ENCODE measurements around the gene NUP107.
A peak's percentile ranks its signal among the peaks of the same experiment; 100 is the strongest.

Gene NUP107

GRCh38 chr12:68776976-68777610 is 90.3 kb downstream of the NUP107 start:
- DNase-seq = no peak

- DNase-seq = no peak
Measured at GRCh38 chr12:68779280-68779679, 92.5 kb downstream of the NUP107 start.

GRCh38 chr12:68780731-68781130 is 94.0 kb downstream of the NUP107 start:
- DNase-seq = no peak

- DNase-seq = no peak
Measured at GRCh38 chr12:68781728-68782127, 95.0 kb downstream of the NUP107 start.

GRCh38 chr12:68784015-68784414 is 97.2 kb downstream of the NUP107 start:
- DNase-seq = no peak

- no peak for DNase-seq
Measured at GRCh38 chr12:68785358-68785757, 98.6 kb downstream of the NUP107 start.

- no peak for DNase-seq
Measured at GRCh38 chr12:68785823-68786222, 99.0 kb downstream of the NUP107 start.

GRCh38 chr12:68786929-68787328 is 100.2 kb downstream of the NUP107 start:
- DNase-seq = peak; percentile 4

GRCh38 chr12:68788554-68789143 is 101.9 kb downstream of the NUP107 start:
- DNase-seq = no peak

GRCh38 chr12:68789144-68789878 is 102.5 kb downstream of the NUP107 start:
- no peak for DNase-seq

GRCh38 chr12:68790081-68790951 is 103.5 kb downstream of the NUP107 start:
- no peak for DNase-seq

- no peak for DNase-seq
Measured at GRCh38 chr12:68790952-68791234, 104.1 kb downstream of the NUP107 start.

GRCh38 chr12:68791897-68792481 is 105.2 kb downstream of the NUP107 start:
- no peak for DNase-seq

GRCh38 chr12:68792952-68793351 is 106.2 kb downstream of the NUP107 start:
- DNase-seq = peak; percentile 9

- no peak for DNase-seq
Measured at GRCh38 chr12:68793436-68793835, 106.7 kb downstream of the NUP107 start.

GRCh38 chr12:68793975-68794652 is 107.3 kb downstream of the NUP107 start:
- no peak for DNase-seq

- DNase-seq = no peak
Measured at GRCh38 chr12:68794653-68795251, 108.0 kb downstream of the NUP107 start.
